K562 (cell line): ENCODE data around the gene FAM228A.

Source experiments
- CTCF ChIP-seq, 3 experiments: IDR thresholded peaks in 2 of 3; conservative IDR thresholded peaks in 1 of 3; 2 replicates each; pipeline ENCODE4 v1.5.1; 2011 to 2012; ENCODE audit warnings: low read length in 3 of 3, mild to moderate bottlenecking in 3 of 3, control low read depth in 2 of 3, improper control_type of control experiment in 1 of 3, inconsistent platforms in 1 of 3, low read depth in 1 of 3, mixed read lengths in 1 of 3, moderate library complexity in 1 of 3; ENCODE audit not compliant: insufficient read depth in 2 of 3
- ETS1 ChIP-seq: conservative IDR thresholded peaks from 2 replicates; pipeline ENCODE4 v1.6.1; 2011; ENCODE audit warnings: low read depth, mild to moderate bottlenecking, low read length; ENCODE audit not compliant: control insufficient read depth
- FOXK1 ChIP-seq: sonication (generic); formaldehyde crosslinking; IDR thresholded peaks from 2 replicates; pipeline ENCODE4 v1.8.0; 2022; ENCODE audit warnings: missing genetic modification reagents, mild to moderate bottlenecking, borderline replicate concordance
- LEF1 ChIP-seq: fragments of 450-650 bp; IDR thresholded peaks from 2 replicates; pipeline ENCODE4 v1.6.1; 2016; ENCODE audit warnings: mild to moderate bottlenecking
- POLR2AphosphoS5 ChIP-seq: IDR thresholded peaks from 2 replicates; pipeline ENCODE4 v1.6.1; 2011; ENCODE audit warnings: mild to moderate bottlenecking, low read depth, low read length, moderate library complexity; ENCODE audit not compliant: control insufficient read depth, insufficient read depth
- PREB ChIP-seq: sonication (generic); formaldehyde crosslinking; IDR thresholded peaks from 2 replicates; pipeline ENCODE4 v1.8.1; 2023; ENCODE audit warnings: mild to moderate bottlenecking, missing genetic modification reagents
- SP1 ChIP-seq: sonication (generic); formaldehyde crosslinking; IDR thresholded peaks from 2 replicates; pipeline ENCODE4 v1.8.1; 2022; ENCODE audit warnings: mild to moderate bottlenecking, missing genetic modification reagents

DNA sequence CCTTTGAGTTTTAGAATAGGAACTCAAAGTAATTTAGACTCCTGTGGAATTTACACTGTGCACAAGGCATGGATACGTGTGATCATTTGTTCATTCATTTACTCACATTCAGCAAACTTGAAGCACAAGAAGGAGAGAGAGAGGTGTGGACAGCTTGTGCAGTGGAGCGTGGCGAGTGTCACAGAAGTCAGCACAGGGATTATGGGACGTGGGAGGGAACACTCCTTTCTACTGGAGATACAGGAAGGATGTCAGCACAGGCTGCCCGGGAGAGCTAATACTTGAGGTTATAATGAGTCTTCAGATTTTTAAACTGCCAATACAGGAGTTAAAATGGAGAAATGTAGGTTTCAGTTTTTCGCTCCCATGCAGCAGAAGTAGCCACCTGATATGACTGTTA, 7.0 kb downstream of the FAM228A start:
- TF ChIP-seq CTCF (IDR thresholded peaks at IDR 0.05 in 2 of 3, conservative IDR thresholded peaks at IDR 0.05 in 1 of 3; ENCODE audit: insufficient read depth in 2 of 3, low read depth in 1 of 3, low read length in 3 of 3) (no peak), POLR2AphosphoS5 (no peak), LEF1 (peak; percentile 33; the same call in 1 of the 2 replicates), SP1 (CRISPR knock-in tag) (no peak), FOXK1 (CRISPR knock-in tag) (no peak), PREB (CRISPR knock-in tag) (no peak), ETS1 (no peak)
